HepG2 (cell line): Measurements from ENCODE around the gene TF. TPM values are rescaled to one million over a fixed set of nuclear protein-coding genes. Genes with fewer than 3 reads are reported as not detected.

Experiments
- ATAC-seq: fragments of 200-7000 bp; cut with Tn5 transposase; 3 replicates; pipeline ENCODE4 v1.9.1; 2020; ENCODE audit warnings: mild to moderate bottlenecking, moderate library complexity
- BruUV-seq: library from RNA; stranded (reverse); fragments of 400-500 nt; replicated peaks from 2 replicates; lab custom pipeline; 2021; lab: Mats Ljungman, UMichigan
- CTCF ChIA-PET: fragments of 300-600 bp; formaldehyde crosslinking; extraction: SDS; loops from one replicate; lab custom pipeline; 2021; ENCODE audit warnings: low total read pairs, inconsistent platforms, low intra/inter-chr PET ratio; lab: Yijun Ruan, JAX
- POLR2A ChIA-PET: fragments of 350-600 bp; sonication (Branson Sonifier 250); formaldehyde crosslinking; loops from one replicate; lab custom pipeline; 2020; ENCODE audit warnings: antibody characterized with exemption, inconsistent platforms; lab: Yijun Ruan, JAX
- DNase-seq: peaks from one replicate; pipeline ENCODE4 v3.0.0-alpha.2; 2015; ENCODE audit warnings: low spot score
- FAIRE-seq: peaks from 3 replicates; lab custom pipeline; 2011; peaks lifted over from hg19 to GRCh38; lab: Jason Lieb, UNC
- H2AFZ ChIP-seq: one replicate; pipeline ENCODE4 v1.6.1; 2011; ENCODE audit warnings: low read length, inconsistent platforms
- H3K27ac ChIP-seq: fragments of 300-600 bp; 3 replicates; pipeline ENCODE4 v1.8.0; 2011; ENCODE audit warnings: mixed run types, mild to moderate bottlenecking, mixed read lengths, low read length, inconsistent platforms; ENCODE audit not compliant: insufficient read depth; ENCODE audit errors: extremely low read length
- H3K27me3 ChIP-seq, 2 experiments: fragments of 200-600 bp in 1 of 2; 2 replicates in 1 of 2; 3 replicates in 1 of 2; pipeline versions ENCODE4 v1.6.0 to v1.8.0; 2011; ENCODE audit warnings: low read length in 2 of 2, mild to moderate bottlenecking in 2 of 2, moderate library complexity in 2 of 2, inconsistent platforms in 1 of 2; ENCODE audit not compliant: insufficient read depth in 2 of 2, control insufficient read depth in 1 of 2
- H3K36me3 ChIP-seq, 2 experiments: fragments of 200-600 bp in 1 of 2; replicated peaks in 1 of 2; 2 replicates in 1 of 2; 3 replicates in 1 of 2; pipeline versions ENCODE4 v1.5.1 to v1.8.0; 2011; ENCODE audit warnings: low read length in 2 of 2, inconsistent platforms in 1 of 2; ENCODE audit not compliant: insufficient read depth in 2 of 2, control insufficient read depth in 1 of 2
- H3K4me1 ChIP-seq: 2 replicates; pipeline ENCODE4 v1.5.1; 2012; ENCODE audit warnings: low read length, inconsistent platforms; ENCODE audit not compliant: insufficient read depth
- H3K4me2 ChIP-seq: 2 replicates; pipeline ENCODE4 v1.6.0; 2011; ENCODE audit warnings: low read depth, low read length, inconsistent platforms
- H3K4me3 ChIP-seq, 3 experiments: fragments of 200-600 bp in 1 of 3; sonication (generic), shearing (Covaris generic) in 1 of 3; replicated peaks in 1 of 3; 2 replicates each; pipeline ENCODE4 v1.5.1; 2011 to 2016; ENCODE audit warnings: low read length in 3 of 3, inconsistent platforms in 2 of 3, low read depth in 2 of 3, mild to moderate bottlenecking in 2 of 3, control low read depth in 1 of 3, mixed read lengths in 1 of 3; ENCODE audit not compliant: insufficient read depth in 1 of 3
- H3K79me2 ChIP-seq: one replicate; pipeline ENCODE4 v1.6.1; 2011; ENCODE audit warnings: low read length, inconsistent platforms; ENCODE audit not compliant: insufficient read depth
- H3K9ac ChIP-seq: 2 replicates; pipeline ENCODE4 v1.6.0; 2011; ENCODE audit warnings: mild to moderate bottlenecking, low read depth, low read length, inconsistent platforms; ENCODE audit not compliant: insufficient read depth
- H3K9me3 ChIP-seq: 2 replicates; pipeline ENCODE4 v1.5.1; 2012; ENCODE audit warnings: mild to moderate bottlenecking, low read length
- H4K20me1 ChIP-seq: 2 replicates; pipeline ENCODE4 v1.6.0; 2011; ENCODE audit warnings: inconsistent platforms, mild to moderate bottlenecking, low read length, moderate library complexity; ENCODE audit not compliant: insufficient read depth
- EP300 ChIP-seq, 3 experiments: sonication (generic) in 1 of 3; formaldehyde crosslinking in 1 of 3; IDR thresholded peaks; 2 replicates each; pipeline versions ENCODE4 v1.5.1 to v1.6.1; 2011 to 2020; ENCODE audit warnings: low read depth in 2 of 3, low read length in 2 of 3, borderline replicate concordance in 1 of 3, improper control_type of control experiment in 1 of 3, mild to moderate bottlenecking in 1 of 3, missing genetic modification reagents in 1 of 3, moderate library complexity in 1 of 3
- ISX ChIP-seq: sonication (generic); formaldehyde crosslinking; conservative IDR thresholded peaks from 2 replicates; pipeline ENCODE4 v1.5.0; 2020; ENCODE audit warnings: missing genetic modification reagents
- KMT2A ChIP-seq: sonication (generic); formaldehyde crosslinking; IDR thresholded peaks from 2 replicates; pipeline ENCODE4 v1.4.0; 2020; ENCODE audit warnings: missing genetic modification reagents
- PAF1 ChIP-seq: IDR thresholded peaks from 2 replicates; pipeline ENCODE4 v1.6.1; 2016; ENCODE audit warnings: missing genetic modification reagents, missing compliant biosample characterization
- POLR2G ChIP-seq: fragments of 200-400 bp; formaldehyde crosslinking; IDR thresholded peaks from 2 replicates; pipeline ENCODE4 v1.6.1; 2018; ENCODE audit warnings: mild to moderate bottlenecking, low read depth, low read length, moderate library complexity
- RBM22 ChIP-seq: fragments of 200-400 bp; formaldehyde crosslinking; optimal IDR thresholded peaks from 2 replicates; pipeline ENCODE3; 2017; ENCODE audit warnings: mild to moderate bottlenecking, low read length, moderate library complexity
- ZNF660 ChIP-seq: sonication (generic); formaldehyde crosslinking; IDR thresholded peaks from 2 replicates; pipeline ENCODE4 v1.5.1; 2020; ENCODE audit warnings: mild to moderate bottlenecking, low read depth, missing genetic modification reagents, borderline replicate concordance
- WGBS: methylation state at CpG from one replicate; pipeline ENCODE4 v1.1.6; 2017; ENCODE audit warnings: low lambda C conversion rate; 5-methylcytosine and 5-hydroxymethylcytosine counted together
- in situ Hi-C: cut with HindIII; loops from 2 replicates; pipeline ENCODE4 v1.10.0; 2017; ENCODE audit warnings: low pct_unique_long_range_greater_than_20kb; ENCODE audit not compliant: extremely low pct_ligation_motif_present
- intact Hi-C: fragments of 100-400 bp; cut with micrococcal nuclease; formaldehyde crosslinking; loops from one replicate; pipeline ENCODE4 v1.10.0; 2022; ENCODE audit not compliant: unreplicated experiment
- polyA plus RNA-seq, 8 experiments: library from polyadenylated mRNA; depleted of rRNA in 3 of 8; stranded (reverse) in 7 of 8; unstranded in 1 of 8; fragments of >200 nt; fragmentation: Illumina TruSeq in 4 of 8; extraction: Trizol in 4 of 8; gene quantifications; 2 replicates each; pipeline versions ENCODE4 v1.2.1 to v1.2.3, GENCODE V29; 2011 to 2016; ENCODE audit warnings: low read depth in 4 of 8, missing spikeins in 1 of 8, mixed read lengths in 1 of 8; ENCODE audit not compliant: insufficient read depth in 1 of 8
- total RNA-seq, 5 experiments: library from RNA; depleted of rRNA; stranded (reverse); fragments of >200 nt; fragmentation: Illumina TruSeq; extraction: Trizol; gene quantifications; 2 replicates each; pipeline ENCODE4 v1.2.3, GENCODE V29; 2016; ENCODE audit warnings: low read depth in 1 of 5
- TF ChIP-seq, protein P1 (sequence below): sonication (generic); formaldehyde crosslinking; IDR thresholded peaks from 2 replicates; pipeline ENCODE4 v1.9.0; 2021; ENCODE audit warnings: missing genetic modification reagents, mild to moderate bottlenecking, borderline replicate concordance
- TF ChIP-seq, protein P2 (sequence below): fragments of 450-650 bp; IDR thresholded peaks from 2 replicates; pipeline ENCODE4 v1.6.1; 2016

The TF gene
- total and polyA plus RNA-seq, 2 of the 13 experiments (the other 11 are each of a cell fraction or from before 2014, with no cell fraction given): 10,074 to 11,821 TPM

DNA sequence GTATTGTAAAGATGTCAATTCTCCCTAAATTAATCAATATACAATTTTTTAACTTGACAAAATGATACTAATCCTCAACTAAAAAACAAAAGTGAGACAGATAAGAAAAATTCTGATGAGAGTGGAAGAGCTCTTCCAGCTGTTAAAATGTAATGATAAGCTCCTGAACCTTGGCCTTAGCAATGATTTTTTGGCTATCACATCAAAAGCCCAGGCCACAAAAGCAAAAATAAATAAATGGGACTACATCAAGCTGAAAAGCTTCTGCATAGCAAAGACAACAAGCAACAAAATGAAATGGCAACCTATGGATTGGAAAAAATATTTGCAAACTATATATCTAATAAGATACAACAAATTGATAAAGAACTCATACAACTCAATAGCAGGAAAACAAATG, 35.4 kb downstream of the TF start (continued):
- TF ChIP-seq, protein P1, sequence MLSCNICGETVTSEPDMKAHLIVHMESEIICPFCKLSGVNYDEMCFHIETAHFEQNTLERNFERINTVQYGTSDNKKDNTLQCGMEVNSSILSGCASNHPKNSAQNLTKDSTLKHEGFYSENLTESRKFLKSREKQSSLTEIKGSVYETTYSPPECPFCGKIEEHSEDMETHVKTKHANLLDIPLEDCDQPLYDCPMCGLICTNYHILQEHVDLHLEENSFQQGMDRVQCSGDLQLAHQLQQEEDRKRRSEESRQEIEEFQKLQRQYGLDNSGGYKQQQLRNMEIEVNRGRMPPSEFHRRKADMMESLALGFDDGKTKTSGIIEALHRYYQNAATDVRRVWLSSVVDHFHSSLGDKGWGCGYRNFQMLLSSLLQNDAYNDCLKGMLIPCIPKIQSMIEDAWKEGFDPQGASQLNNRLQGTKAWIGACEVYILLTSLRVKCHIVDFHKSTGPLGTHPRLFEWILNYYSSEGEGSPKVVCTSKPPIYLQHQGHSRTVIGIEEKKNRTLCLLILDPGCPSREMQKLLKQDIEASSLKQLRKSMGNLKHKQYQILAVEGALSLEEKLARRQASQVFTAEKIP: no peak
- TF ChIP-seq ISX (CRISPR knock-in tag): no peak
- no peak for TF ChIP-seq EP300 (IDR thresholded peaks at IDR 0.05; ENCODE audit: low read depth in 2 of 2, low read length in 2 of 2)
- no peak for TF ChIP-seq EP300 (CRISPR knock-in tag; IDR thresholded peaks at IDR 0.05; ENCODE audit: borderline replicate concordance)
- TF ChIP-seq RBM22: no peak
- TF ChIP-seq ZNF660 (CRISPR knock-in tag): no peak
- TF ChIP-seq, protein P2, sequence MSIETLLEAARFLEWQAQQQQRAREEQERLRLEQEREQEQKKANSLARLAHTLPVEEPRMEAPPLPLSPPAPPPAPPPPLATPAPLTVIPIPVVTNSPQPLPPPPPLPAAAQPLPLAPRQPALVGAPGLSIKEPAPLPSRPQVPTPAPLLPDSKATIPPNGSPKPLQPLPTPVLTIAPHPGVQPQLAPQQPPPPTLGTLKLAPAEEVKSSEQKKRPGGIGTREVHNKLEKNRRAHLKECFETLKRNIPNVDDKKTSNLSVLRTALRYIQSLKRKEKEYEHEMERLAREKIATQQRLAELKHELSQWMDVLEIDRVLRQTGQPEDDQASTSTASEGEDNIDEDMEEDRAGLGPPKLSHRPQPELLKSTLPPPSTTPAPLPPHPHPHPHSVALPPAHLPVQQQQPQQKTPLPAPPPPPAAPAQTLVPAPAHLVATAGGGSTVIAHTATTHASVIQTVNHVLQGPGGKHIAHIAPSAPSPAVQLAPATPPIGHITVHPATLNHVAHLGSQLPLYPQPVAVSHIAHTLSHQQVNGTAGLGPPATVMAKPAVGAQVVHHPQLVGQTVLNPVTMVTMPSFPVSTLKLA: no peak

DNA sequence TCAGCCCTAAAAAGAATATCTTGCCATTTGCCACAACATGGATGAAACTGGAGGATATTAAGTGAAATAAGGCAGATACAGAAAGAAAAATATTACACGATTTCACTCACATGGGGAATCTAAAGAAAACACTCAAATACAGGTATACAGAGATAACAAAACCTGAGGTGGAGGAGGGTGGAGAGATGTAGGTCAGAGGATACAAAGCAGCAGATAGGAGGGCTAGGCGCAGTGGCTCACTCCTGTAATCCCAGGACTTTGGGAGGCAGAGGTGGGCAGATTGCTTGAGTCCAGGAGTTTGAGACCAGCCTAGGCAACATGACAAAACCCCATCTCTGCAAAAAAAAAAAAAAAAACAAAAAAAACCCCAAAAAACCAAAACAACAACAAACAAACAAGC, 36.3 kb downstream of the TF start:
- FAIRE-seq: no peak
- peaks cover 18% of the 10 kb centered on the region for H4K20me1 ChIP-seq
- no peak overlapping the region for H3K27ac ChIP-seq
- 88% methylated on average over 2 of the region's 2 CpGs for WGBS
- no peak overlapping the region for H3K9ac ChIP-seq
- no peaks in the 10 kb centered on the region for H3K9me3 ChIP-seq
- H2AFZ ChIP-seq: no peak overlapping the region
- no peaks in the 10 kb centered on the region for H3K27me3 ChIP-seq
- intact Hi-C loops: no loop called here
- POLR2A ChIA-PET: no interaction called here
- no TSS peak for BruUV-seq
- no peaks in the 10 kb centered on the region for H3K4me1 ChIP-seq
- no peak for DNase-seq
- ATAC-seq: peak; percentile 40
- H3K4me2 ChIP-seq: no peak overlapping the region
- TF ChIP-seq PAF1 (CRISPR knock-in tag) (peak; percentile 76; the same call in 1 of the 2 replicates), POLR2G (peak; percentile 57; the same call in 1 of the 2 replicates), KMT2A (CRISPR knock-in tag) (no peak)
- TF ChIP-seq, all 625 proteins: peak for 2
- in situ Hi-C loops: no loop called here
- Histone ChIP-seq H3K36me3 (peaks cover 7 to 11% of the 10 kb centered on the region in 2 experiments), H3K79me2 (no peaks in the 10 kb centered on the region), H3K4me3 (no peak overlapping the region)
- CTCF ChIA-PET: no interaction called here
